OCI-LY7 (cell line): ENCODE results near the gene CLEC18B.

Source experiments
- CTCF ChIP-seq: fragments of 200-600 bp; sonication (generic); conservative IDR thresholded peaks from 2 replicates; pipeline ENCODE4 v1.5.1; 2014; ENCODE audit warnings: mild to moderate bottlenecking, antibody characterized with exemption, low read length, moderate library complexity, mixed read lengths
- EZH2phosphoT487 ChIP-seq: fragments of 200-600 bp; sonication (generic); IDR thresholded peaks from 2 replicates; pipeline ENCODE4 v1.6.1; 2018; ENCODE audit warnings: low read depth, borderline replicate concordance, mild to moderate bottlenecking, mixed run types, antibody characterized with exemption, low read length, moderate library complexity, mixed read lengths

DNA sequence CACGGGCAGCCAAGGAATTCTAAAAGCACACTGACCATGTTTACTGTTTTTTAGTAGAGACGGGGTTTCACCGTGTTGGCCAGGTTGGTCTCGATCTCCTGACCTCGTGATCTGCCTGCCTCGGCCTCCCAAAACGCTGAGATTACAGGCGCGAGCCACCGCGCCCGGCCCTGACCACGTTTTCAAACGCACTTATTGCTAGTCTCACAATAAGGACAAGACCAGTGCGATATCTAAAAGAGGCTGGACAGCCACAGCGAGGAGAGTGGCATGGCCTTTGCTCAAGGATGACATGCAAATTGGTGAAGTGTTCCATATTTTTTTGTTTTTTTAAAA lies 35.0 kb upstream of the CLEC18B start:
- no peak for TF ChIP-seq CTCF
- no peak for TF ChIP-seq EZH2phosphoT487
